OCI-LY7 (cell line): Measurements from ENCODE around the gene NBEA. TPM values are rescaled to one million over a fixed set of nuclear protein-coding genes. Genes with fewer than 3 reads are reported as not detected.

Experiments used
- BruUV-seq: library from RNA; stranded (reverse); fragments of 400-500 nt; replicated peaks from 2 replicates; lab custom pipeline; 2021; lab: Mats Ljungman, UMichigan
- CTCF ChIA-PET: fragments of 300-600 bp; sonication (Branson Sonifier 250); formaldehyde crosslinking; loops from one replicate; lab custom pipeline; 2022; ENCODE audit warnings: antibody characterized with exemption; ENCODE audit not compliant: unreplicated experiment; lab: Charles Lee
- POLR2A ChIA-PET: fragments of 300-600 bp; sonication (Branson Sonifier 250); formaldehyde crosslinking; loops from one replicate; lab custom pipeline; 2022; ENCODE audit warnings: antibody characterized with exemption; lab: Charles Lee
- DNase-seq: peaks from one replicate; pipeline ENCODE4 v3.0.0-alpha.2; 2015; ENCODE audit warnings: low spot score
- H2AFZ ChIP-seq: fragments of 200-600 bp; sonication (generic), shearing (Covaris generic); 2 replicates; pipeline ENCODE4 v1.6.1; 2014; ENCODE audit warnings: mild to moderate bottlenecking, antibody characterized with exemption, low read length, moderate library complexity
- H3K27ac ChIP-seq: fragments of 200-600 bp; sonication (generic); 2 replicates; pipeline ENCODE4 v1.5.1; 2014; ENCODE audit warnings: mixed run types, low read depth, mild to moderate bottlenecking, moderate library complexity, low read length, inconsistent platforms; ENCODE audit not compliant: poor library complexity, severe bottlenecking
- H3K36me3 ChIP-seq: fragments of 200-600 bp; sonication (generic); 2 replicates; pipeline ENCODE4 v1.6.1; 2014; ENCODE audit warnings: mild to moderate bottlenecking, antibody characterized with exemption, low read length, moderate library complexity, mixed read lengths; ENCODE audit not compliant: insufficient read depth
- H3K4me1 ChIP-seq: fragments of 200-600 bp; sonication (generic); 2 replicates; pipeline ENCODE4 v1.5.1; 2014; ENCODE audit warnings: mild to moderate bottlenecking, low read length; ENCODE audit not compliant: insufficient read depth, poor library complexity, severe bottlenecking
- H3K4me2 ChIP-seq: fragments of 200-600 bp; sonication (generic); 2 replicates; pipeline ENCODE4 v1.6.1; 2014; ENCODE audit warnings: mild to moderate bottlenecking, low read length
- H3K4me3 ChIP-seq: fragments of 200-600 bp; sonication (generic); 2 replicates; pipeline ENCODE4 v1.5.1; 2014; ENCODE audit warnings: mild to moderate bottlenecking, low read depth, low read length; ENCODE audit not compliant: poor library complexity, severe bottlenecking
- H3K79me2 ChIP-seq: fragments of 200-600 bp; sonication (generic); 2 replicates; pipeline ENCODE4 v1.6.1; 2016; ENCODE audit warnings: low read depth, mild to moderate bottlenecking, low read length, moderate library complexity, mixed read lengths; ENCODE audit not compliant: insufficient read depth
- H3K9me2 ChIP-seq: fragments of 200-600 bp; sonication (generic); 2 replicates; pipeline ENCODE4 v1.6.1; 2016; ENCODE audit warnings: mild to moderate bottlenecking, low read length, mixed read lengths; ENCODE audit not compliant: insufficient read depth
- H3K9me3 ChIP-seq: fragments of 200-600 bp; sonication (generic); 2 replicates; pipeline ENCODE4 v1.6.1; 2014; ENCODE audit warnings: mild to moderate bottlenecking, mixed run types, low read length, mixed read lengths
- H4K20me1 ChIP-seq: fragments of 200-600 bp; sonication (generic); 2 replicates; pipeline ENCODE4 v1.6.1; 2014; ENCODE audit warnings: mild to moderate bottlenecking, antibody characterized with exemption, low read length, moderate library complexity, mixed read lengths; ENCODE audit not compliant: insufficient read depth
- EZH2phosphoT487 ChIP-seq: fragments of 200-600 bp; sonication (generic); IDR thresholded peaks from 2 replicates; pipeline ENCODE4 v1.6.1; 2018; ENCODE audit warnings: low read depth, borderline replicate concordance, mild to moderate bottlenecking, mixed run types, antibody characterized with exemption, low read length, moderate library complexity, mixed read lengths
- intact Hi-C: fragments of 100-400 bp; cut with micrococcal nuclease; formaldehyde crosslinking; loops from one replicate; pipeline ENCODE4 v1.10.0; 2022; ENCODE audit not compliant: unreplicated experiment
- total RNA-seq, 2 experiments: library from RNA; depleted of rRNA in 1 of 2; stranded (reverse); fragments of >200 nt in 1 of 2; shearing (Covaris generic) in 1 of 2; gene quantifications; 2 replicates each; pipeline ENCODE4 v1.2.3, GENCODE V29; 2014 to 2022
- TF ChIP-seq, protein P1 (sequence below): fragments of 200-600 bp; sonication (generic); conservative IDR thresholded peaks from 2 replicates; pipeline ENCODE4 v1.5.1; 2014; ENCODE audit warnings: mild to moderate bottlenecking, antibody characterized with exemption, low read length, moderate library complexity, mixed read lengths

NBEA gene
- total RNA-seq, 2 experiments from 2014 or later = 3.6 to 11.0 TPM

- DNase-seq = no peak
- Histone ChIP-seq H3K27ac (no peak overlapping the region), H3K36me3 (no peaks in the 10 kb centered on the region), H3K79me2 (no peaks in the 10 kb centered on the region), H3K4me1 (no peaks in the 10 kb centered on the region), H3K9me3 (no peaks in the 10 kb centered on the region), H3K4me3 (no peak overlapping the region), H3K9me2 (no peaks in the 10 kb centered on the region), H4K20me1 (no peaks in the 10 kb centered on the region), H3K4me2 (no peak overlapping the region), H2AFZ (no peak overlapping the region)
- ChIA-PET POLR2A (no interaction called here), CTCF (no interaction called here)
- BruUV-seq = no TSS peak
- intact Hi-C loops = no loop called here
- TF ChIP-seq, protein P1, sequence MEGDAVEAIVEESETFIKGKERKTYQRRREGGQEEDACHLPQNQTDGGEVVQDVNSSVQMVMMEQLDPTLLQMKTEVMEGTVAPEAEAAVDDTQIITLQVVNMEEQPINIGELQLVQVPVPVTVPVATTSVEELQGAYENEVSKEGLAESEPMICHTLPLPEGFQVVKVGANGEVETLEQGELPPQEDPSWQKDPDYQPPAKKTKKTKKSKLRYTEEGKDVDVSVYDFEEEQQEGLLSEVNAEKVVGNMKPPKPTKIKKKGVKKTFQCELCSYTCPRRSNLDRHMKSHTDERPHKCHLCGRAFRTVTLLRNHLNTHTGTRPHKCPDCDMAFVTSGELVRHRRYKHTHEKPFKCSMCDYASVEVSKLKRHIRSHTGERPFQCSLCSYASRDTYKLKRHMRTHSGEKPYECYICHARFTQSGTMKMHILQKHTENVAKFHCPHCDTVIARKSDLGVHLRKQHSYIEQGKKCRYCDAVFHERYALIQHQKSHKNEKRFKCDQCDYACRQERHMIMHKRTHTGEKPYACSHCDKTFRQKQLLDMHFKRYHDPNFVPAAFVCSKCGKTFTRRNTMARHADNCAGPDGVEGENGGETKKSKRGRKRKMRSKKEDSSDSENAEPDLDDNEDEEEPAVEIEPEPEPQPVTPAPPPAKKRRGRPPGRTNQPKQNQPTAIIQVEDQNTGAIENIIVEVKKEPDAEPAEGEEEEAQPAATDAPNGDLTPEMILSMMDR = no peak
- no peak for TF ChIP-seq EZH2phosphoT487
Observed at GRCh38 chr13:35592457-35592856, 650.4 kb downstream of the NBEA start.

DNA sequence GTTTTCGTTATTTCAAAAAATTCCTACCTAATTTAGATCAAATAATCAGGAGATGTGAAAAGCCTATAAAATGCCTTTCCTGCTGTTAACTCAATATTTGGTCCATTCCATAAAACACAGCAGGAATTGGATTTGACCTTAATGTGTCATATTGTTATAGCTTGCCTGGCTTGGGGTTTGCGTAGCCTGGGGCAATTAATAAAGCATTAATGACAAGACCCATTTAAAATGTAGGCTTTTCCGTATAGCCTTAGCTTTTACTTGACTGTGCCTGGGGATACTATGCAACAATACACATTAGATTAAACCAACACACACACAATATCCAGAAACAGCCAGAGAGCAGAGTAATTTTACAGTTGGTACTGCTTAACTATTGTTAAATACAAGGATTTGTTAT lies 651.6 kb downstream of the NBEA start:
- no TSS peak for BruUV-seq
- H2AFZ ChIP-seq = no peak overlapping the region
- H3K4me3 ChIP-seq = no peak overlapping the region
- no peak for TF ChIP-seq EZH2phosphoT487
- TF ChIP-seq, protein P1 = no peak
- ChIA-PET POLR2A (no interaction called here), CTCF (no interaction called here)
- H3K36me3 ChIP-seq = no peaks in the 10 kb centered on the region
- H3K27ac ChIP-seq = no peak overlapping the region
- H3K9me2 ChIP-seq = no peaks in the 10 kb centered on the region
- no peaks in the 10 kb centered on the region for H4K20me1 ChIP-seq
- H3K4me2 ChIP-seq = no peak overlapping the region
- no peaks in the 10 kb centered on the region for H3K4me1 ChIP-seq
- H3K79me2 ChIP-seq = no peaks in the 10 kb centered on the region
- intact Hi-C loops = no loop called here
- H3K9me3 ChIP-seq = no peaks in the 10 kb centered on the region
- no peak for DNase-seq

DNA sequence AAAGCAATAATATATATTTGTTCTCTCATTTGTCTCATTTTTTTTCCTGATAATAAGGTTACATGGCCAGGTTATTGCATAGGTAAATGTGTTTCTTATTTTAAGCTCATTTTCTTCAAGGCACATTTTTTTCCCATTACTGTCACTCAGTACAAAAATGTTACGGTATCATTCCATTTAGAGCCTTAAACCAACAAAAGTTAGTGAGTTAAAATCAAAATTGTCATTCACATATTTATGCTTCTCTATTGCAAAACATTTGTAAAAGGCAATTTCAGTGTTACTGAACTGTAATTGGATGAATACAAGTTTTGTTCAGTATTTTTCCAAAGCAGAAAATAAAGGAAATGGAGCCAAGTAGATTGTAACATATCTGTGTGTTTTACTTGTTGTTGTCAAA lies 652.0 kb downstream of the NBEA start:
- Histone ChIP-seq H3K9me3 (no peaks in the 10 kb centered on the region), H4K20me1 (no peaks in the 10 kb centered on the region), H3K79me2 (no peaks in the 10 kb centered on the region), H3K9me2 (no peaks in the 10 kb centered on the region), H2AFZ (no peak overlapping the region), H3K36me3 (no peaks in the 10 kb centered on the region), H3K4me2 (no peak overlapping the region), H3K4me3 (no peak overlapping the region), H3K27ac (no peak overlapping the region), H3K4me1 (no peaks in the 10 kb centered on the region)
- DNase-seq = no peak
- BruUV-seq = no TSS peak
- ChIA-PET CTCF (no interaction called here), POLR2A (no interaction called here)
- intact Hi-C loops = no loop called here
- TF ChIP-seq, protein P1 = no peak
- TF ChIP-seq EZH2phosphoT487 = no peak
